Measurements from ENCODE around the gene CDH4.
A peak's percentile ranks its signal among the peaks of the same experiment; 100 is the strongest.

The CDH4 gene

DNA sequence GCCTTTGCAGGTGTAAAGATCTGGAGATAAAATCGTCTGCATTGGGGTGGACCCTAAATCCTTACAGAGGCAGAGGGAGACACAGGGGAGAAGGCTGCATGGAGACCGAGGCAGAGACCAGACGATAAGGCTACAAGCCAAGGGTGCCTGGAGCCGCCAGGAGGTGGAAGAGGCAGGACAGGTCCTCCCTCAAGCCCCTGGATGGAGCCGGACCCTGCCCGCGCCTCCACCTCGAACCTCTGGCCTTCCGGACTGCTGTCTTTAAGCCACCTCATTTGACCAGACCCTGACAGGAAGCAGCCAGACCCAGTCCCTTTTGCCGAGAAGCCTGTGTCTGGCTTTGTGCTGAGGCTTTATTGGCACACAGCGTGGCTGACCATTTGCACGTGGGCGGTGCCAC lies 629.8 kb downstream of the CDH4 start:
- DNase-seq = no peak

DNA sequence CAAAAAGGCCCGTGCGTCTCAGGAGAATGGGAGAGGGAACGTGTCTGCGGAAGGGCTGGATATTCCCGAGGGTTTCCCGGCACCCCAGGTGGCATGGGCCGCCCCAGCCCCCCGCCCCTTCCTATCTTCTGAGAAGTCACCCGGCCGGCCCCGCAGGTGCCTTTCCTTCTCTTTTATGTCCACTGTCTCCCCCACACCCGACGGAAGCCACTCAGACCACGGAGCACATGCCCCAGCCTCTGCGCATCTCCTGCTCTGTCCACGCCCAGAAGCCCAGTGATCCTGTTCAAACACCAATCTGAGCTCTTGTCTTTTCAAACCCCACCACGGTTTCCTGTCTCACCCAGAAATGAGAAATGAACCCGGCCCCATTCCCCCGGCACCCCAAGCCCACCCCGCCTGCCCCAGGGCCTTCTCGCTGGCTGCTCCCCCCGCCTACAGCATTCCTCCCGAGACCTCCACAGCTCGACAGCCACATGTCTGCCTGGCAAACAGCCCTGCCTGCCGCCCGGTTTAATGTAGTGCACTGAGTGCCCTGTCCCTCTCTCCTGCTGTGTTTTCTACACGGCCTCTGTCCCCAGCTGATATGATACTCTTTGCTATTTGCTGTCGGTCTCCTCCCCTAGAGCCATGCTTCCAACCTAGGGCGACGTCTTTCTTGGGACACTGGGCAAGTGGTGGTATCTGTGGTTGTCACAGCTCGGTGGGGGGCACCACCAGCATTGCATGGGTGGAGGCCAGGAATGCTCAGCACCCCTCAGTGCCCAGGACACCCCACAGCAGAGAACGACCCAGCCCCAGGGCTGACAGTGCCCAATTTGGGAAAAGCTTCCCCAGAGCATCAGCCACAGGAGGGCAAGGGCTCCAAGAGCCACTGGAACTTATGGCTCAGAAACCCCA lies 630.9 kb downstream of the CDH4 start:
- no peak for DNase-seq

DNA sequence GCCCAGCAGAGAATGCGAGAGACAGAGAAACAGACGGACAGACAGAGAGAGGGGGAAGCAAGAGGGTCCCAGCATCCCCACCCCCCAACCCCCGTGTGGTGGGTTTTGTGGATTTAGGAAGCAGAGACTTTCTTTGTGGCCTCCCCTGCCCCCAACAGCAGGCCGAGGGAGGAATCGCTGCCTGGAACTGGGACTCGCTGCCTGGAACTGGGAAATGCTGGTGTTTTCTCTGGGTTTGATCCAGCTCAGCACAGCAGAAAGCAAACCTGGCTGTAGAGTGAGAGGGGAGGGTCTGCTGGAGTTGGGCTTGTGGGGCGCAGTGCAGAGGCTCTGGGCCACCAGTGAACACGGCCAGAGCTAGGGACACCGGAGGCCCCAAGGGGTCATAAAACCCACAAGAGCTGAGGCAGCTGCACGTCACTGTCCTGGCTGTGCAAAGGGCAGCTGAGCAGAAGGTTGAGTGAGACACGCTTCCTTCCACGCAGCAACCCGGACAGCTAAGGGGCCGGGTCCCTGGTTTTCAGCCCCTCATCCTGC lies 631.9 kb downstream of the CDH4 start:
- no peak for DNase-seq

DNA sequence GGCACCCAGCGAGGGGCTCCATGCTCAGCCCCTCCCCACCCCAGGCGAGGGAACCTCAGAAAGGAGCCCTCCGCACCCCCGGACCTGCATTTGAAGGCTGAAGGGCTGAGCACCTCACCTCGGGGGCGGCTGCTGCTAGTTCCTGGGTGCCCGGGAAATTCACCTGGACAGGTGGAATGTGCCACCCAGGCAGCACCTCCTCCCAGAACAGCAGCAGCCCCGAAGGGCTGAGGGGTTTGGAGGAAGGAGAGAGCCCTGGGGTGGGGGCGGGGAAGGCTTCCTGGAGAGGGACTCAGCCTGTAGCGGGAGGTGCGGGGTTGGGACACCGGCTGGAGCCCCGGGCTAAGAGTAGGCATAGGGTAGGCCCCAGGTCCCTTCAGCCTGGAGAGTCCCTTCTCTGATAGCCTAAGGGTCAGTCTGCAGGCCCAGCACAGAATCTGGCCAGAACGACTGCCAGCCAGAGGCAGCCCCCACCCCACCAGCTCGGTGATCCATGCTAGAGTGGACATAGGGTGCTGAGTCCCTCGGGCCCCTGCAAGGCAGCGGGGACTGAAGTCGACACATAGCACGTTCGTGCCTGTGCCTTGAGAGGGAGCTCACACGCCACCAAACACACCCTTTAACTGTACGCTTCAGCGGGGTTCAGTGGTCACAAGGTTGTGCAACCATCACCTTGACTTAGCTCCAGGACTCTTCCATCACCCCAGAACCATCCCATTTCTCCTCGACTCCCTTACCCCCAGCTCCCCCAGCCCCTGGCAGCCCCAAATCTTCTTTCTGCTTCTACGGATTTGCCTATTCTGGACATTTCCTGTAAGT lies 632.7 kb downstream of the CDH4 start:
- no peak for DNase-seq

DNA sequence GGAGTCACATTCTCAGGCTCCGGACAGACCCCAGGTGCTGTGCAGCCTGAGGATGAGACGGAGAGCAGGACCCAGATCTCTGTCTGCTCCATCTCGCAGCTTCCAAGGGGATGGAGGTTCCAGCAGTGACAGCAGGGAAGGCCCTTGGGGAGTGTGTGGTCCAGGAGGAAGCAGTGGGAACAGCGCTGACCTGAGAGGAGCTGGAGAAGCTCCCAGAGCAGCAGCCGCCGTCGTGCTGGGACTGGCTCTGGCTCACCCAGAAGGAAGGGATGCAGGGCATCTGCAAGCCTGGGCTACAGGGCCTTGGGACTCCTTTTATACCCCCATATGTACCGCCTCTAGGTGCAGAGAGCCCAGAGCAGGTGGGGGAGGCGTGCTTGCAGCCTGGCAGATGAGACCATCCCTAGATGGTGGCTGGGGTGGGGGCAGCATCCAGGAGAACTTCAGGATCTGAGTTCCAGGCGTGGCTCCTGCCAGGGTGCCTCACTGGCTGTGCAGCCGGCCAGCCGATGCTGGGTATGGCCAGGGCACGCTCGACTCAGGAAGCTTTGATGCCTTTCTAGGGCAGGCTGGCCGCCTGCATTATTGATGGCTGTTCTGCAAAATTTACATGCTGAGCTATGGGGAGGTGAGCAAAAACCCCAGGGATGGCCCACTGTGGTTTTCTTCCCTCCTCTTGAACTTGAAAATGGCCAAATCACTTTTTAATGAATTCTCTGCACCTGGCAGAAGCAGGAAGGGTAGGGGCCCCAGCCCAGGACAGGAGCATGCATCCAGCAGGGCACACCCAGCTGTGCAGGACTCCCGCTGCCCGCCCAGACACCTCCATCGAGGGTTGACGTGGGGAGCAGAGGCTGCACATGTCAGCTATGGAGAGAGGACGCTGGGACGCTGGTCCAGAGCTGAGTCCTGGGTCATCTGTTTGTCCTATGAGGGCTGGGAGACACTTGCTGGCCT lies 634.0 kb downstream of the CDH4 start:
- DNase-seq = no peak

DNA sequence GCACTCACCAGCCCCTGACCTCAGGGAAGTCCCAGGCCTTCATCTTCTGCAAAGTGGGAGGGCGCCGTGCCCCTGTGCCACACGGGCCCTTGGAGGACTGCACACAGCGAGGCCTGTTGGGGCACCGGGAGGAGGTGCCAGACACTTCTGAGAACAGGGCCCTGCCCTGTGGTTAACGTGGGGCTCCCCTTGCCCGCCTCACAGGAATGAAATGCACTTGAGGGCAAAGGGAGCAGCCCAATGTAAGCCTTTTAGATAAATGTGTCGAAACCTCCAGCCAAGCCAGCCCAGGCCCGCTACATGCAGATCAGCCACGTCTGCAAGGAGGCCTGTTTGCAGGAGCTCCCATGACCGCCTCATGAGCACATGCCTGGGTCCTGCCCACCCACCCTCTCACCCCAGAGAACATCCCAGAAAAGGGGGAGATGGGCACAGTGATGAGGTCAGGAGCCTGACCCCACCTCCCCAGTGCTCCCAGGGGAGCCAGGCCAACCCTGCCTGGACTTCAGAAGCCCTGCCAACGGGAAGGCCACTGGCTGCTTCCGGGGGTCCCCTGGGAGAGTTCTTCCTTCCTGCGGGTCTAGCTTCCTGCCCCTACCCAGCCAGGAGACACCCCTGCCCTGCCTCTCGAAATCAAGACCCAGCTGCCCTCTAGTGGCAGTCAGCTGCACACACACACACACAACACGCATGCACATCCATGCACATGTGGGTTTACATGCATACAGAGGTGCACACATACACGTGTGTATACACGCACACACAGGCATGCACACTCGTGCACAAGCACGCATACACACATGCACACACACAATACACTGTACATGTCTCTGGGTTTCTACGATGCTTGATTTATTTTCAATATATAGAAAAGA lies 634.9 kb downstream of the CDH4 start:
- peak in 21 of 56 donors; percentile 3 to 56 (median 31) for DNase-seq

DNA sequence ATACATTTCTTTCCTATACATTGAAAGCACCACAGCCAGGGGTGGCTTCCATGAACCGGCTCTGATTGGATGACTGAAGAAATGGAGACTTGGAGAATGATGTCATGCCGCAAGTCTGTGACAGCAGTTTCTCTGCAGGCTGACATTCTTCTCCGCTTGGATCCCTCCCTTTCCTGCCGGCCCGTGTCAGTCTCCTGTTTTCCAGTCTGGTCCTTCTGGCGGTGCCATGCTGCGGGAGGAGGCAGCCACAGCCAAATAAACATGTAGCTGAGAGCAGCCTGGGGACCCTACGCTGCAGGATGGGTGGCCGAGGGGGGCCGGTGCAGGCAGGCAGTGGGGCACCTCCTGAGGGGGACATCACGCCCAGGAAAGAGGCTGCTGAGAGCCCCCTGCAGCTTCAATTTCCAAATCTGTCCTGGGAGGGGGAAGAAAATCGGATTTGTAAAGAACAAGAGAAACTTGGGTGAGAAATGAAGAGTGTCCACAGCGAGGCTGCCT lies 635.6 kb downstream of the CDH4 start:
- DNase-seq = no peak

DNA sequence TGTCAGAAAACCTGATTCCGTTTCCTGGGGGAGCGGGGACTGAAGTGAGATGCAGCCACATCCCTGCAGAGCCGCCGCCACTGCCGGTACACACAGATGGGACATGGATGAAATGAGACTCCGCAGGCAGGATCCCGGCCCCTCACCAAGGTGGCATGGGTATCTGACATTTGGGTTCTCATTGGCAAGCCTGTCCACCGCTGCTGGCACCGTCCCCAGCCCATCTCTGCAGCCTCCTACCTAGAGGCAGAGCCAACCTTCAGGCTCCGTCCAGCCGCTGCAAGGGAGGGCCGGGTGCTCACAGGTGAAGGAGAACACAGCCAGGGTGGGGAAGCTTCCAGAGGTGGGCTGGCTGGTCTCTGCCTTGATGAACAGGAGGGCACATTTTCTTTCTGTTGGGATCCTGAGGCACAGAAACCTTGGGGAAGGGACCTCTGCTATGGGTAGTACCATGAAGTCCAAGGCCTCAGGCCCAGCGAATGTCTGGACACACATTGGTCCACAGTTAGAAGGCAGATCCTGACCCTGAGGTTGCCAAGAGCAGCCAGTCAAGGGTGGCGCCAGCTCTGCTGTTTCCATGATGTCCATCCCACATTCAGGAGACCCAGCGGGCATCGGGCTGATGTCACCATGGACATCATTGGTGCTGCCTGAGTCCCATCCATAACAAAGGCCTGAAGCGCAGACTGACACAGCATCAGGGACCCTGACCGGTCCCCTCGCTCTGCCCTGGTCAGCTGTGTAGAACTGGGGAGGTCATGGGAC lies 636.2 kb downstream of the CDH4 start:
- no peak for DNase-seq

DNA sequence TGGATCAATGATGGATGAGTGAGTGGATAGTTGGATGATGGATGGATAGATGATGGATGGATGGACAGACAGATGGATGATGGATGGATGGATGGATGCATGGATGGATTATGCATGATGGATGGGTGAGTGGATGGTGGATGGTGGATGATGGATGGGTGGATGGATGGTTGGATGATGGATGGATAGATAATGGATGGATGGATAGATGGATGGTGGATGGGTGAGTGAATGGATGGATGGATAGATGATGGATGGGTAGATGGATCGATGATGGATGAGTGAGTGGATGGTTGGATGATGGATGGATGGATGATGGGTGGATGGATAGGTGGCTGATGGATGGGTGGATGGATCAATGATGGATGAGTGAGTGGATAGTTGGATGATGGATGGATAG lies 637.6 kb downstream of the CDH4 start:
- no peak for DNase-seq

DNA sequence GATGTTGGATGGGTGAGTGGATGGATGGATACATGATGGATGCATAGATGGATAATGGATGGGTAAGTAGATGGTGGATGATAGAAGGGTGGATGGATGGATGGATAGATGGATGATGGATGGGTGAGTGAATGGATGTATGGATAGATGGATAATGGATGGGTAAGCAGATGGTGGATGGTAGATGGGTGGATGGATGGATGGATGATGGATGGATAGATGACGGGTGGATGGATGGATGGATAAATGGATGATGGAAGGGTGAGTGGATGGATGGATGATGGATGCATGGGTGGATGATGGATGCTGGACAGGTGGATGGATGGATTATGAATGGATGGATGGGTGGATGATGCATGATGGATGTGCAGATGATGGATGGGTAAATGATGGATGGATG lies 638.1 kb downstream of the CDH4 start:
- DNase-seq = no peak

DNA sequence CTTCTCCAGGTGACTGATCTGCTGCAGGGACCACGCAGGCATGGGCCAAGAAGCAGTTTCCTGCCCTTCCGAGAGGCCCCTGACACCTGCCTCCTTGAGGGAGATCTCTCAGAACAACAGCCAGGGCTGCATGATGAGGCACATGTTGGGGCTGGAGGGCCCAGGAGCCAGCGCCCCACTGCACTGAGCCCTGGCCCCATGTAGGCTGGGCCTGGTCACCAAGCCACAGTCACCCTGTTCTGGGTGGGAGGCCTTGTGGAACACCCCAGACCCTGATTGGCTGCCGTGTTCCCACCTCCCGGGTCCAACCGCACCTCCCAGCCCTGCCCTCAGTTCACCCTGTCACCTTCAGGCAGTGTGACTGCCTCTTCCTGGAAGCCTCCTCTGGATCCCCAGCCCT lies 639.4 kb downstream of the CDH4 start:
- no peak for DNase-seq

DNA sequence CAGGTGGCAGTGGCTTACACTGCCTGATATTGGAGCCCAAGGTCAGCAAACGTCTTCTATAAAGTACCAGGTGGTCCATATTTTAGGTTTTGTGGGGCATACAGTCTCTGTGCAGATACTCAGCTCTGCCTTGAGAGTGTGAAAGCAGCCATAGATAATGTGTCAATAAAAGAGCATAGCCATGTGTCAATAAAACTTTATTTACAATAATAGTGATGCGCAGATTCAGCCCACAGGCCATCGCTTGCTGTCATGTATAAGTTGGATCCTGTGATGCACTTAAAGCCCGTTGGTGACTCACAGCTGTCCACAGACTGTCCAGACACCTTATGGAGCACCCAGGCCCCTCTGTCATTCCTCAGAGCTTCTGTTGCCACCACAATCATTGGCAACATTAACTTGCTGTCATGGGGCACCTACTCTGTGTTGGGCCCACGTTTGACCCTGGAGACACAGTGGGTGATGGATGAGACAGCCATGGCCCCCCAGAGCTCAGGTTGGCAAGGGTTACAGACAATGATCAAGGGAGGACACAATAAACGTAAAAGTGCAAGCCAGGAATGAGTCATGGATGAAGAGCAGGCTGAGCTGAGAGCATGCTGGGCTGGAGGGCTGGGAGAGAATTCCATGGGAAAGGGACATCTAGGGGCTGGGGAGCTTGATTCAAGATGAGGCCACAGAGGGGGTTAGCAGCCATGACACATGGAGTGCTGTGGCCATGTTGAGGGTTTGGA lies 640.0 kb downstream of the CDH4 start:
- no peak for DNase-seq

DNA sequence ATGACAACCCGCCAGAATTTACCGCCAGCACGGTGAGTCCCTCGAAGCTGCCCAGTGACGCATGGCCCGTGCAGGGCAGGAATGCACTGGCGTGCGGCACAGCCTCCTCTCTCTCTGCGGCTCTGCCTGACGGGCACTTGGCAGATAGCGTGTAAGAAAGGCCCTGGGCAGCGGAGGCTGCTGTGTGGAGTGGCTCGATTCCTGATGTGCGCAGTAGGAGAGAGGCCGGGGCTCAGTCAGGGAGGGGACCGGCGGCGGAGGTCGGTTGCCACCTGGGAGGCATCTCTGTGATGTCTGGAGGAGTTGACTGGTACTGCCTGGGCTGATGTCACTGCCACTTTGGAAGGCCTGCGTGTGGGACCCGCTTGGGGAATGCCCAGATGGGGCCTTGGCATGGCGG lies 643.0 kb downstream of the CDH4 start:
- no peak for DNase-seq

DNA sequence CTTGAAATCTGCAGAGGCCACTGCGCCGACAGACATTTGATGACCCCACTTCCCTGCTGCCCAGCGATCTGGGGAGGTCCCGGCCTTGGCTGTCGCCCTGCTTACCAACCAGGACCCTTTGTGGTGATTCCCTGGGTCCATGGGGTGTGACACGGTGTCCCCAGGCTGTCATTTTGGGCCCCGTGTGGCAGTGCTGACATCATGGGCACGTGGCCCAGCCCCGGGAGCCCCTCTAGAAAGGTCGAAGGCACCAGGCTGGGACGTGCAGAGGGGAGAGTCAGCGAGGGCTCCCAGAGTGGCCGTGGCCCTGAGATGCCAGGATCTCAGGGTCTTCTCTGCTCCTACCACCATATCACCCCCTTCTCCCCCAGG lies 643.6 kb downstream of the CDH4 start:
- no peak for DNase-seq

DNA sequence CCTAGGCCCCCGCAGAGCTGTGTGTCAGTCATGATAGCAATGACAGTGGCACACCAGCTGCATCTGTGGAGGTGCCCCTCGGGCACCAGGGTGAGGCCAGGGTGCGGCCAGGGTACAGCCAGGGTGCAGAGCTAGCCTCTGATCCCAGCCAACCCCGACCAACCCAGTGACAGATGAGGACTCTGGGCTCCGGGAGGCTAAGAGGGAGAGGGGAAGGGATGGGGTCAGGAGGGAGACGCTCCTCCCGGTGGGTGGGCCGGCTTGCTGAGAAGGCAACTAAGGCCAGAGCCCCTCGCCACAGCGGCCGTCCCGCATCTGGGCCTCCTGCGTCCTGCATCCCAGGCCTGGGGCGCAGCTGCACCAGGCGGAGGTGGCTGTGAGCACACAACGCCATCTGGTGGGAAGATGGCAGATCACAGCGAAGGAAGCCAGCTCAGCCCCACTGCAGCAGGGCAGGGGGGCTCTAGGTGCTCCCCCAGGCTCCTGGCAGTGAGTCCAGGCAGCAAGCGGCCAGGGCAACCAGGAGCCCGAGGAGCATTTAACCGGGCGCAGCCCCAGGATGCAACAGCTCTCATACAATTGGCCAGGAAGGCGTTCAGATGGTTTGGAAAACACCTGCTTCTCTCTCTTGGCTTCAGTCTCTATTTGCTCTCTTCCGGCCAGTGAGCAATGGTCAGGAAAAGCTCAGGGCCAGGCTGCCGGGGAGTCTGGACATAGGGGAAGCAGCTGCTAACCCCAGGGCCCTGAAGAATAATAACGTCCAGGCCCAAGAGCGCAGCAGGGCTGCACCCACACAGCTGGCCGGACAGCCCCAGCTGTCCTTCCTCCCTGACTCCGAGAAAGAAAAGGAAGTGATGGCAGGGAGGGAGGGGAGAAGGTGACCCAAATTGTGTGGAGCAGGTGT lies 644.2 kb downstream of the CDH4 start:
- peak in 31 of 56 donors; percentile 6 to 59 (median 32) for DNase-seq

DNA sequence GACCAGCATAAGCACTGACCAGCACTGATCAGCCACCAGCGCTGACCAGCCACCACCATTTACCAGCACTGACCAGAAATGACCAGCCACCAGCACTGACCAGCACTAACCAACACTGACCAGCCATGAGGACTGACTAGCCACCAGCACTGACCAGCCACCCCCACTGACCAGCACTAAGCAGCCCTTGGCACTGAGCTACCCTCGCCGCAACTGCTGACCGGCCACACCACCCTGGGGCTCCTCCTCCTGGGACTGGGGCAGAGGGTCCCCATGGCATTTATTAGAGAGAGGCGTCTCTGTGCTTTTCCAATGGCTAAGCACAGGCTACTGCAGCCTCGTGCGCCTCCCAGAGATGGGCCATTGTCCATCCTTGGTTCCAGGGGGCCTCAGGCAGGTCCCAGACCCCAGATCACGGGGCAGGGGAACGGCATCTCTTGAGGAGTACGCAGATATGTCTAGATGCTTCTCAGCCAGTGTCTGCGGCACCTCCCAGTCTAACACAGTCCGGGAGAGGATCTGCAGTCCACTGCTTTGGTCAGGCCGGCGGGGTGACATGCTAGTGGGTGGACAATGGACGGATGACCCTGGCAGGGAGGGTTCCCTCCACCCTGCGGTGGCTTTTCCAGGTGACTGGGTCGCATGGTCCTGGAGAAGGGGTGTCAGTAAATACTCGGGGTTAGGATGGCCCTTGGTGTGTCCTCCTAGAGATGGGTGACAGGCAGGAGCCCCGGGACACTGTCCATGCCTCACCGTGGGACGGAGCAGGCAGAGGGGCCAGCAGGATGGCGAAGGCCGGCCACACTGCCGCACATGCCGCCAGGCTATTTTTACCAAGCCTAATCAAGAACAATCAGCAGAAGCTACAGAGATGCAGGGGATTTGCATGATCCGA lies 645.6 kb downstream of the CDH4 start:
- no peak for DNase-seq

All from amygdala (tissue), 56 donors.